NCI-H446 (cell line): ENCODE data around the gene ADAP2.
A peak's percentile ranks its signal among the peaks of the same experiment; 100 is the strongest.
"Not testable (repeated sequence)": the region's sequence is repeated elsewhere in the genome, so short reads cannot be mapped to it uniquely, and the experiment has no call there.

ENCODE experiments used
- DNase-seq, 2 experiments: peaks; one replicate each; lab custom pipeline; 2025; lab: John Stamatoyannopoulos, UW

The ADAP2 gene

DNA sequence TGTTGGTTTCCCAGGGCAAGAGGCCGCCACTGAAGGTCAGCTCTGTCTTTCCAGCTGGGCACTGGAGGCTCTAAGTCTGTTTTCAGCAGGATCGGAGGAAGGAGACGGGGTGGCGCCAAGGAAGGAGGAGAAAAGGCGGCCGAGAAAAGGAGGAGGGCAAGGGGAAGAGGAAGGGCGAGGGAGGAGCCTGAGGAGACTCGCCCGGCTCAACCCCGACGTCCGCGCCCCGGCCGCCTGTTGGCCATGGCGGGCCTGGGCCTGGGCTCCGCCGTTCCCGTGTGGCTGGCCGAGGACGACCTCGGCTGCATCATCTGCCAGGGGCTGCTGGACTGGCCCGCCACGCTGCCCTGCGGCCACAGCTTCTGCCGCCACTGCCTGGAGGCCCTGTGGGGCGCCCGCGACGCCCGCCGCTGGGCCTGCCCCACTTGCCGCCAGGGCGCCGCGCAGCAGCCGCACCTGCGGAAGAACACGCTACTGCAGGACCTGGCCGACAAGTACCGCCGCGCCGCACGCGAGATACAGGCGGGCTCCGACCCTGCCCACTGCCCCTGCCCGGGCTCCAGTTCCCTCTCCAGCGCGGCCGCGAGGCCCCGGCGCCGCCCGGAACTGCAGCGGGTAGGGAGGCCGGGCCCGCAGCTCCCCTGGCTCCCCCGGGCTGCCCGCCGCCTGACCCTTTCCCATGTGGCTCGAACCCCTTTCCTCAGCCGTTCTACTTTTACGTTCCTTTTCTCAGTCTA lies 49.3 kb downstream of the ADAP2 start, which contains the start of gene RNF135:
Gene RNF135, plus strand, starts transcription at position 209 of the 737 bp plus-strand sequence. Its CDS starts 35 bp downstream, at position 244.
- DNase-seq, result peak in 1 of 2 experiments; percentile 53

DNA sequence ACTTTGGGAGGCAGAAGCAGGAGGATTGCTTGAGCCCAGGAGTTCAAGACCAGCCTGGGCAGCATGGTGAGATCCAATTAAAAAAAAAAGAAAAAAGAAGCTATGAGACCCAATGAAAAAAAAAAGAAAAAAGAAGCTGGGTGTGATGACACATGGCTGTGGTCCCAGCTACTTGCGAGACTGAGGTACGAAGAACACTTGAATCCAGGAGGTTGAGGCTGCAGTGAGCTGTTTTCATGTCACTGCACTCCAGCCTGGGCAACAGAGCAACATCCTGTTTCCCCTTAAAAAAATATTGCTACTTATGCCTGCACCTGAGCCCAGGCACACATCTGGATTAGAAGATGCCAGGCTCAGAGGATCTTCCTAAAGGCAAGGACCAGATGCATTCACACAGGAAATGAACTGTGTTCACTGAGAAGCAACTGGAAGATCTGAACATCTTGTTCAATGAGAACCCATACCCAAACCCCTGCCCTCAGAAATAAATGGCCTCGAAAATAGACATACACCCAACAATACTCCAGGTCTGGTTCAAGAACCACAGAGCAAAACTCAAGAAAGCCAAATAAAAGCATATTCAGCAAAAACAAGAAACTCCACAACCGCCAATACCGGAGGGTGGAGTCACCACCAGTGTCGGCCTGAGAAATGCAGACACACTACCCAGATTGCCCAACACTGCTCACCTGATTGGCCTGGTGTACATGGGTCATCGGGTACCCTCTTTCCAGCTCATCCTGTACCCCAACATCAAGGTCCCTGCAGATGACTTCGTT lies 53.5 kb downstream of the ADAP2 start:
- no peak for DNase-seq

DNA sequence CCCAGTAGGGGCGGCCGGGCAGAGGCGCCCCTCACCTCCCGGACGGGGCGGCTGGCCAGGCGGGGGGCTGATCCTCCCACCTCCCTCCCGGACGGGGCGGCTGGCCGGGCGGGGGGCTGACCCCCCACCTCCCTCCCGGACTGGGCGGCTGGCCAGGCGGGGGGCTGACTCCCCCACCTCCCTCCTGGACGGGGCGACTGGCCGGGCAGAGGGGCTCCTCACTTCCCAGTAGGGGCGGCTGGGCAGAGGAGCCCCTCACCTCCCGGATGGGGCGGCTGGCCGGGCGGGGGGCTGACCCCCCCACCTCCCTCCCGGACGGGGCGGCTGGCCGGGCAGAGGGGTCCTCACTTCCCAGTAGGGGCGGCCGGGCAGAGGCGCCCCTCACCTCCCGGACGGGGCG lies 58.2 kb downstream of the ADAP2 start:
- not testable (repeated sequence) for DNase-seq

DNA sequence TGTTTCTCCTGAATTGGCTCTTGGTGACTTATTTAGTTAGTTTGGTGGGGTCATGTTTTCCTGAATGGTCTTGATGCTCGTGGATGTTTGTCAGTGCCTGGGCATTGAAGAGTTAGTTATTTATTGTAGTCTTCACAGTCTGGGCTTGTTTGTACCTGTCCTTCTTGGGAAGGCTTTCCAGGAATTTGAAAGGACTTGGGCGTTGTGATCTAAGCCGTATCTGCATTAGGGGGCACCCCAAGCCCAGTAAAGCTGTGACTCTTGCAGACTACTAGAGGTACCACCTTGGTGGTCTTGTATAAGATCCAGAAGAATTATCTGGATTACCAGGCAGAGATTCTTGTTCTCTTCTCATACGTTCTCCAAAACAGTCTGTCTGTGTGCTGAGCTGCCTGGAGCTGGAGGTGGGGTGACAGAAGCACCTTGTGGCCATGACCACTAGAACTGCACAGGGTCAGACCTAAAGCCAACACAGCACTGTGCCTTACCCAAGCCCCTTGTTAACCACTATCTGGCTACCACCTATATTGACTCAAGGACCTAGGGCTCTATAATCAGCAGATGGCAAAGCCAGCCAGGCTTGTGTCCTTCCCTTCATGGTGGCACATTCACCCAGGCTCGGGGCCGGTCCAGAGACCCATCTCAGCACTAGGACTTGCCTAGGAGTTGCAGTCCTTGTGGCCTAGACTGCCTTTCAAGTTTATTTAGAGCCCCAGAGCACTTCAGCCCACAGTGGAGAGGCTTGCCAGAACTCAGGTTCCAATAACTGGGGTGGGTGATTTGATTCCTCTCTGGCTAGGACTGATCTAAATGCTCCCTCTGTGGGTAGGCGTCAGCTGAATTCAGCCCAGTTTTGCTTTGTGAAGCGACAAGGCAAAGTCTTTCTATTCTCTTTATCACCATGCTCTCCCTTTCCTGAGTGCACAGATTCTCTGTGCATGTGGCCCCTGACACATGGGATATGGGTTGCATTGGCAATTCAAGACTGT lies 60.1 kb downstream of the ADAP2 start:
- DNase-seq, result no peak

DNA sequence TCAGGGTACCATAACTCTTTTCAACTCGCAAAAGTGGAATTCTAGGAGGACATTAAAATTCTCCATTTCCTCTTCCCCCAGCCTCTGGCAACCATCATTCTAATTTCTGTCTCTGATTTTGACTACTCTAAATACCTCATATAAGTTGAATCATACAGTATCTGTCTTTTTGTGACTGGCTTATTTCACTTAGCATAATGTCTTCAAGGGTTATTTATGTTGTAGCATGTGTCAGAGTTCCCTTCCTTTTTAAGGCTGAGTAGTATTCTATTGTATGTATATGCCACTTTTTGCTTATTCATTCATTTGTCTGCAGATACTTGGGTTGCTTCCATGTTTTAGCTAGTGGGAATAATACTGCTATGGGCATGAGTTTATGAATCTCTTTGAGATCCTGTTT lies 61.1 kb downstream of the ADAP2 start:
- DNase-seq, result no peak

DNA sequence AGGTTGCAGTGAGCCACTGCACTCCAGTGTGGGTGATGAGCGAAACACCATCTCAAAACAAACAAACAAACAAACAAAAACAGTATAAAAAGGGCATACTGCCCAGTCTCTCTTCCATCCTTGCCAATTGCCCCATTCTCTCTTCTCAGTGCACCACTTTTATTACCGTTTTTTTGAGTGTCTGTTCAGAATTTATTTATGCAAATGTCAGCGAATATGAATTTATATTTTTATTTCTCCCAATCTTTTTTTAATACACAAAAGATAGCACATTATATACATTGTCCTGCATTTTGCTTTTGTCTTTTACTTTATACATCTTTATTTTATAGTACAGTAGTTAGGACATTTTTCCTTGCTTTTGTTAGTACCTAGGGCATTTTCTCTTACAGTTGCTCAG lies 68.7 kb downstream of the ADAP2 start:
- no peak for DNase-seq

DNA sequence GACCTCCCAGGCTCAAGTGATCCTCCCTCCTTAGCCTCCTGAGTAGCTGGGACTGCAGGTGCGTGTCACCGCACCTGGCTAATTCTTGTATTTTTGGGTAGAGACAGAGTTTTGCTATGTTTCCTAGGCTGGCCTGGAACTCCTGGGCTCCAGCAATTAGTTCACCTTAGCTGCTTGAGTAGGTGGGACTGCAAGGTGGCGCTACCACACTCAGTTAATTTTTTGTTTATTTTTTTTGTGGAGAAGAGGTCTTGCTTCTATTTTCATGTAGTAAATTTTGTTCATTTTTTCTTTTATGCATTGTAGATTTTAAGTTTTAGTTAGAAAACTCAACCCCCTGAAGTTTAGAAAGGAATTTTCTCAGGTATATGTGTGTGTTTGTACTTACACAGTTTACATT lies 70.8 kb downstream of the ADAP2 start:
- DNase-seq, result no peak

DNA sequence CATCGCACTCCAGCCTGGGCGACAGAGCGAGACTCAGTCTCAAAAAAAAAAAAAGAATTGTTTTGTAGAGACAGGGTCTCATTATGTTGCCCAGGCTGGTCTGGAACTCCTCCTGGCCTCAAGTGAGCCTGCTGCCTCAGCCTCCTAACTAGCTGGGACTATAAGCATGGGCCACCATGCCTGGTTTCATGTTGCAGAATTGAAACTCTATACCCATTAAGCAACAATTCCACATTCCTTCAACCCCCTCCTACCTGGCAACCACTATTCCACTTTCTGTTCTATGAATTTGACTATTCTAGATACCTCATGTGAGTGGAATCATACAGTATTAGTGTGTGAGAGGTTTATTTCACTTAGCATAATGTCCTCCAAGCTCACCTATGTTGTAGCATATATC lies 73.6 kb downstream of the ADAP2 start:
- no peak for DNase-seq

DNA sequence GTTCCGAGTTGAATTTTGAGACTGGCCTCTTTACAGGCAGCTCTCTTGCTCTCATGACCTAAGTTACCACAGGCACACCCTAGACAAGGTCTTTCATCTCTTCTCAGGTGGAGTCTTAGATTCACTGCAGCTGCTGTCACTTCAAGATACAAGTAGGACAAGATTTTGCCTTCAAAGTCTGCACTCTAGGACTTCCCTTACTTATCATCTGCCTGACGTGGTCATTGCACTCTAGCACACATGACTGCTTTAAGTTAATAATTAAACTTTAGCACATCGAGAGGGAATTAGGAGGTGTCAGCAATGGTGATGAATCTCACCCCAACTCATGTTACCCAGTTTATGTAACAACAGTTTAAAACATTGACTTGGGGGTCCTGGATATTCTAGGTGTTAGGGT lies 74.7 kb downstream of the ADAP2 start:
- DNase-seq, result no peak

DNA sequence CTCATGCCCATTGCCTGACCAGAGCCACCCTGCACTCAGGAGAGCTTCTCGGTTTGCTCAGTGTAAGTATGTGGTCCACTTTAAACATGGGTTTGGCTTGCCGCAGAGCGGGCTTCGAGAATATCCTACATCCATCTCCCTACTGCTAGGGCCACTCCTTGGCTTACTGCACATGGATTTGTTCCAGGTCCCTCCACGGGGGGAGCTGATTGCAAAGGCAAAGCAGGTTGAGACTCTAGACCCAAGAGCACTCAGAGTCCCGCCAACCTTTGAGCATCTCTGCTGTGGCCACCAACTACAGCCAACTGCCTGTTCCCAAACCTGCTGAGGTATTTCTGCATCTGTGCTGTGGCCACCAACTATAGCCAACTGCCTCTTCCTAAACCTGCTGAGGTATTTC lies 75.5 kb downstream of the ADAP2 start:
- DNase-seq, result no peak

DNA sequence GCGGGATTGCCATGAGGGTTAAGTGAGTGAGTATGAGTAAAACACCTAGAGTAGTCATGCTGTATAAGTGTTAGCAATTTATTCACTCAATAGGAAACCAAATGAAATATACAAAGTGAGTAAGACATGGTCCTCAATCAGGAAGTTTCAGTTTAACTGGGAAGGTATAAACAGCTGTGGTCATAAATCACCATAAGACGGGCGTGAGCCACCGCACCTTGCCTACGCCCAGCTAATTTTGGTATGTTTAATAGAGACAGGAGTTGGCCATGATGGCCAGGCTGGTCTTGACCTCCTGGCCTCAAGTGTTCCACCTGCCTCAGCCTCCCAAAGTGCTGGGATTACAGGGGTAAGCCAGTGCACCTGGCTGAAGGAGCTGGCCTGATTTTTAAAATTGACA lies 76.1 kb downstream of the ADAP2 start:
- DNase-seq, result no peak

DNA sequence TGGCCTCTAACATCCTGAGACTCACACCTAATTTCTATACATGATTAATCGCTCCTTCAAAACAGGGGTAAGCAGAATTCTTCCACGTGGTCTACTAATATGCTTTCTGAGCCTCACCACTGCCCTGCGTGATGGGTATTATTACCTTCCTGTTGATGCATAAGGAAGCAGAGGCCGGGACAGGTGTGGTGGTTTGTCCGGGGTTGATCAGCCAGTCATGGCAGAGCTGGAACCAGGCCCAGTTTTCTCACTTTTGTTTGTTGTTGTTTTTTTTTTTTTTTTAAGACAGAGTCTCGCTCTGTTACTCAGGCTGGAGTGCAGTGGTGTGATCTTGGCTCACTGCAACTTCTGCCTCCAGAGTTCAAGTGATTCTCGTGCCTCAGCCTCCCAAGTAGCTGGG lies 80.3 kb downstream of the ADAP2 start:
- DNase-seq, result no peak

DNA sequence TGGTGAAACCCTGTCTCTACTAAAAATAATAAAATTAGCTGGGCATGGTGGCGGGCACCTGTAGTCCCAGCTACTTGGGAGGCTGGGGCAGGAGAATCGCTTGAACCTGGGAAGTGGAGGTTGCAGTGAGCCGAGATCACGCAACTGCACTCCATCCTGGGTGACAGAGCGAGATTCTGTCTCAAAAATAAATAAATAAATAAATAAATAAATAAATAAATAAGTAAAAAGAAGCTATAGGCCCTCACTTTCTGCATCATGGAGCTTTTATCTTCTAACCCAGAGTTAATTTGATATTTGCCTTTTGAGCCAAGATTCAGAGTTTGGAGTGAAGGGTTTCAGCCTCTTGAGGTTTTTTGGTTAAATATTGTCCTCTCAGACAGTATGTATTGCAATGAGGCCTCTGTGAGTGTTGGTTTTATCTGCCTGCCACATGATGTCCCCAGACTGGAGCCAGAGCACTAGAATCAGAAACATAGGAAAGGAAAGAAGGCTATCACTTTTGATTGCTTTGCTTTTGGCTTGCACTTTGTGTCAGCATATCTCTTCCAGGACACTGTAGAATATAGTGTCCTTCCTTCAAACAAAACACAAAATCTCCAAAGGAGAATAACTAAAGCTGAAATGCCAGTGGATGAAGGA lies 81.6 kb downstream of the ADAP2 start:
- no peak for DNase-seq

DNA sequence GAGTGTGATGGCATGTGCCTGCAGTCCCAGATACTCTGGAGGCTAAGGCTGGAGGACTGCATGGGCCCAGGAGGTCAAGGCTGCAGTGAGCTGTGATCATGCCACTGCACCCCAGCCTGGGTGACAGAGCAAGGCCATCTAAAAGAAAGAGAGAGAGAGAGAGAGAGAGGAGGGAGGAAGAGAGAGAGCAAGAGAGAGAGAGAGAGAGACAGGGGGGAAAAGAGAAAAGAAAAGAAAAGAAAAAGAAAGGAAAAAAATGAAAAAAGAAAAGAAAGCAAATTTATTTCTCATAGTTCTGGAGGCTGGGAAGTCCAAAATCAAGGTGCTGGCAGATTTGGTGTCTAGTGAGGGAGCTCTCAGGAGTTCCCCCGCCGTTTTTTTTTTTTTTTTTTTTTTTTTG lies 82.4 kb downstream of the ADAP2 start:
- no peak for DNase-seq

DNA sequence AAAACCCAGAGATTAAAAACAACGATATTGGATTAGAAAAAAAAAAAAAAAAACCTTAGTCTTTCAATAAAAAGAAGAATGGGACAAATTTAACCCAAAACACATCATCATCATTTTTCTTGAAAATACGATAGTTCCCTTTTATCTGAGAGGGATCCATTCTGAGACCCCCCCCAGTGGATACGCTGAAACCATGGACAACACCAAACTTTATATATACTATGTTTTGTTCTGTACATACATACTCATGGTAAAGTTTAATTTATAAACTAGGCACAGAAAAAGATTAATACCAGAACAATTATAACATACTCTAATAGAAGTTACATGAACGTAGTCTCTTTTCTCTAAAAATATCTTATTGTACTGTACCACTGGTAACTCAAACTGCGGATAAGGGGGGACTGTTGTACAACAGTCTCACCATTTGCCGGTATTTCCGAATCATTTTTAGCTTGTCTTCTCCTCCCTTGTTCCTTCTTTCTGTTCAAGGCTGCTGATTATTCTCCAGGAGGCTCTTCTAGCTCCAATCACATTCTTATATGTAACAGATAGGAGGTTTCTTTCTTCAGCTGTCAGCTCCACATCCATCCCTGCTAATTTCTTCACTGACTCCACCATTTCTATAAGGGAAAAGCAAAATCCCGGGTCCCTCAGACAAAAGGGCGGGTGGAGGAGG lies 86.1 kb downstream of the ADAP2 start:
- no peak for DNase-seq

DNA sequence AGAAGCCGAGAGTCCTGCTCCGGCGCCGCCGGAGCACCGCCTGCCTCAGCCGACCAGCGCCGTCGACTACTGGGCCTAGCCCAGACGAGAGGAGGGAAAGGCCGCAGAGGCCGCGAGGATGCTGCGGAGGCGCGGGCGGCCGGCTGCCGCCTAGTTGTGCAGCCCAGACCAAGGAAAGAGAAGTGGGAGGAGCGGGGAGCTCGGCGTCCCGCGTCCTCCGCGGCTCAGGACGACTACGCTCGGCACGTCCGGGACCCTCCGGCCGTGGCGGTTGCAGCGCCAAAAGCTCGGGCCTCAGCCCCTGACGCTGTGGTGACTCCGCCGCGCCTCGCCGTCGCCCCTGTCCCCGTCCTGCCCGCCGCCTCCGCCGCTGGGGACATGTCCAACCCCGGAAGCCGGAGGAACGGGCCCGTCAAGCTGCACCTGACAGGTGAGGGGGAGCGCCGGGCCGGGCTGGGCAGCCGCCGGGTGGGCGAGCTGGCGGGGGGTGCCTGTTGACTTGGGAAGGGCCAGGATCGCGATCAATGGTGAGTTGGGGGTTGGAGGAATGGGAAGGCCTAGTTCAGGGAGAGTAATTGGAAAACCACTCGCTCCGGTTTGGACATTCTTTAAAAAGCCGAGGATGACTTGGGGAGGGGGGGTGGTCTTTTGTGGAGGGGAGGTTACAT lies 86.8 kb downstream of the ADAP2 start:
- no peak for DNase-seq
